Stimulated activated CD4-positive, alpha-beta T cell treated with anti-CD3 and anti-CD28 coated beads, Interleukin-12 subunit alpha, Interleukin-12 subunit beta, amount 100 ng/mL, for 4 hours (primary cell): Measurements from ENCODE around the gene RPUSD1.
"Not testable (repeated sequence)": the region's sequence is repeated elsewhere in the genome, so short reads cannot be mapped to it uniquely, and the experiment has no call there.

Experiments used
- DNase-seq: peaks from one replicate; pipeline ENCODE4 v3.0.0-alpha.2; 2020

RPUSD1 gene, protein sequence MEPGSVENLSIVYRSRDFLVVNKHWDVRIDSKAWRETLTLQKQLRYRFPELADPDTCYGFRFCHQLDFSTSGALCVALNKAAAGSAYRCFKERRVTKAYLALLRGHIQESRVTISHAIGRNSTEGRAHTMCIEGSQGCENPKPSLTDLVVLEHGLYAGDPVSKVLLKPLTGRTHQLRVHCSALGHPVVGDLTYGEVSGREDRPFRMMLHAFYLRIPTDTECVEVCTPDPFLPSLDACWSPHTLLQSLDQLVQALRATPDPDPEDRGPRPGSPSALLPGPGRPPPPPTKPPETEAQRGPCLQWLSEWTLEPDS

GRCh38 chr16:787978-788398 is at the start of gene RPUSD1:
Gene RPUSD1 (minus strand): TSS chr16:788381. CDS start chr16:787737, 644 bp downstream.
- no peak for DNase-seq

DNA sequence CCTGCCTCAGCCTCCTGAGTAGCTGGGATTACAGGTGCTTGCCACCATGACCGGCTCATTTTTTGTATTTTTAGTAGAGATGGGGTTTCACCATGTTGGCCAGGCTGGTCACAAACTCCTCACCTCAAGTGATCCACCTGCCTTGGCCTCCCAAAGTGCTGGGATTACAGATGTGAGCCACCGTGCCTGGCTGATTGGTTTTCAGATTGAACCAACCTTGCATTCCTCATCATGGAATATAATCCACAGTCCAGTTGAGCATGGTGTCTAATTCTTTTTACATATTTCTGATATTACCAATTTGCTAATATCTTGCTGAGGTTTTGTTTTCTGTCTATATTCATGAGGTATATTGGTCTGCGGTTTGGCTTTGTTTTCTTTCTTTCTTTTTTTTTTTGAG is 48.6 kb upstream of the RPUSD1 start:
- DNase-seq: not testable (repeated sequence)

DNA sequence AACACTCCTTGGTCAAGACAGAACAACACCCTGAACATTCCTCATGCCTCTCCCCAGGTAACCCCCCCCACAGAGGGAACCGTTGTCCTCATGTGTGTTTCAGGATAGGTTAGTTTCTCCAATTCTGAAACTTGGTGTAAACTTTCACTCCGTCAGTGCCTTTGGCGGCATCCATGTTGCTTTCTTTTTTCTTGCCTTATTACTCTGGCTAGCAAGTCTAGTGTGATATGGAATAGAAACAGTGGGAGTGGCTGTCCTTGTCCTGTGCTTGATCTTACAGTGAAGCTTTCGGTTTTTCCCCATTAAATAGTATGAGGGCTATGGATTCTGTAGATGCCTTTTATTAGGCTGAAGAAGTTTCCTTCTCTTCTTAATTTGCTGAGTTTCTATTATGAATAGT is 48.0 kb upstream of the RPUSD1 start:
- DNase-seq: no peak

GRCh38 chr16:835373-835772 is 47.2 kb upstream of the RPUSD1 start:
- no peak for DNase-seq

GRCh38 chr16:833411-833810 is 45.2 kb upstream of the RPUSD1 start:
- no peak for DNase-seq

DNA sequence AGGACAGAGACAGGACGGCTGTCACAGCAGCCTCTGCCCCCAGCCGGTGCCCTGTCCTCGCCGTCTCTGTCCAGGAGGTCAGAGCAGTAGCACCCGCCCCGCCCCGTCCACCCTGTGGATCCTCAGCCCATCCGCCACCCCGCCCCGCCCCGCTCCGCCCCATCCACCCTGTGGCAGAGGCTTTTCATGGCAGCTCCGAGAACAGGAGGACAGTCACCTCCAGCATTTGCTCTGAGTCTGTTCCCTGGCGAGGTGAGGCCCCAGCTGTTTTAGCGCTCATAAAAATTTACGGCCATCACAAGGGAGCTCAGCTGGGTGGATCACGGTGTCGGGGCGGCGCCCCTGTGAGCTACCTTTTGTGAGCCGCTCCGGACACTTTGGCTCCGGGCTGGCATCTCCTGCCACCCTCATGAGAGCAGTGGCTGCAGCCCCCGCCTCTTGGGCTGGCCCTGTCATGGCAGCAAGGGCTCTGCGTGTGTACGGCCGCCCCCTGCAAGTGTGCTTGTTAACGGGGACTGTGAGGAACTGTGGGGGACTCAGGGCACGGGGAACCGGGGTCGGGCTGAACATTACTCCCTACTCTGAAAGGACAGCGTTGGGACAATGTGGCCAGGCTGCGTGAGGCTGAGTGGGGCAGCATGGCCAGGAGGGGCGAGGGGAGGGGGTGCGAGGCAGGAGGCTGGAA is 44.6 kb upstream of the RPUSD1 start:
- no peak for DNase-seq

- DNase-seq: no peak
Measured at GRCh38 chr16:831571-832413, 43.6 kb upstream of the RPUSD1 start.

GRCh38 chr16:830871-831570 is 42.8 kb upstream of the RPUSD1 start:
- DNase-seq: no peak

DNA sequence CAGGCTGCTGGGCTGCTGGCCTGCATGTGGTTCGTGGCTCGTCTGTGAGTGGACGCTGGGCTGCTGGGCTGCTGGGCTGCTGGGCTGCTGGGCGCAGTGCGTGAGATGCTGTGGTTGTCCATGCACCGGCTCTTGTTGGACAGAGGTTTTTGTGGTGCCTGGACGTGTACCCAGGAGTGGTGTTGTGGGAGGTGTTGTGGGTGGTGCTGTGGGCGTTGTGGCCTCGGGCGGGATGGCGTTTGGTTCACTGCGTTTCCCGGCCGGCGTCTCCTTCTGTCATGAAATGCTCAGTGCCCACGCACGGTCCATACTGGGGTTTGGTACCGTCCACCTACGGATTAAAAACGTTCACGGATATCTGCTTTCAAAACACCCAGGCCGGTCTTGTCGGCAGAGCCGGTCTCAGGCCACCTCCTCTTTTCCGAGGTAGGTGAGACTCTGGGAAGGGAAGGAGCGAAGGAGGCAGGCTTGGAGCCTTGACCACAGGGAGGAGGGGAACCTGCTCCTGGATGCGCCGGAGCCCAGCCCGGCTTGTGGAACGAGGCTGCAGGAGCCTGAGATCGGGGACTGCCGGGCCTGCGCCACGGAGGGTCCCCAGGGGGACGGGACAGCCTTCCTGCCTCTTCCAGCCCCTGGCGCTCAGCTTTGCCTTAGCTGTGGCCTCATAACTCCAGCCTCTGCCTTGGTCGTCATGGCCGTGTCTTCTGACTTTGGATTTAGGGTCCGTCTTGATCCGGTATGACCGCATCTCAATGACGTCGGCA is 42.1 kb upstream of the RPUSD1 start:
- DNase-seq: no peak

DNA sequence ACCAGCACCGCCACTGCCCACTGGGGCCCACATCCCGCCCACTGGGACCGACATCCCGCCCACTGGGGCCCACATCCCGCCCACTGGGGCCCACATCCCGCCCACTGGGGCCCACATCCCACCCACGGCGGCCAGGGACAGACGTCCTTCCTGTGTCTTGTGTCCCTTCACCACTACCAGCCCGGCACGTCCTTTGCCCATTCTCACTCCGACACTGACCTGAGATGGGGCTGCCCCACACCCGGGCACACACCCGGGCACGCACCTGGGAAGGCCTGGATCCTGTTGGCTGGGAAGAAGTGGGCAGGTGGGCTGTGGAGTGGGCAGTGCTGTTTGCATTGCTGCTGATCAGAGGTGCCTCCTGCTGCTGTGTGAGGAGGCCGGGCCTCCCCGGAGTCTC is 40.7 kb upstream of the RPUSD1 start:
- no peak for DNase-seq

DNA sequence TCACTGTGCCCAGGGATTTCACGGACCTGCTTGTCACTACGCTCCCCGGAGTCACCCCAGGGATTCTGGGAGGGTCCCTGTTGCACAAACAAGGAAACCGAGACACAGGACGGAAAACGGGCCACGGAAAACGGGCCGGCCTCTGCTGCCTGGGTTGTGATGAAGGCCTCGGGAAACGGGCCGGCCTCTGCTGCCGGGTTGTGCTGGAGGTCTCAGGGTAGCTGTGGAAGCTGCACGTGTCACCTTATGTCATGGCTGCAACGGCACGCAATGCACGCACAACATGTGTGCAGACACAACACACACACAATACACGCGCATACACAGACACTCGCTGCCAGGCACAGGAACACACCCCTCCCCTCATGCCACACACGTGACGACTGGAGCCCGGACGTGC is 39.3 kb upstream of the RPUSD1 start:
- no peak for DNase-seq

- no peak for DNase-seq
Measured at GRCh38 chr16:825341-826061, 37.3 kb upstream of the RPUSD1 start.

- DNase-seq: no peak
Measured at GRCh38 chr16:824601-825000, 36.4 kb upstream of the RPUSD1 start.

- DNase-seq: no peak
Measured at GRCh38 chr16:824194-824593, 36.0 kb upstream of the RPUSD1 start.

DNA sequence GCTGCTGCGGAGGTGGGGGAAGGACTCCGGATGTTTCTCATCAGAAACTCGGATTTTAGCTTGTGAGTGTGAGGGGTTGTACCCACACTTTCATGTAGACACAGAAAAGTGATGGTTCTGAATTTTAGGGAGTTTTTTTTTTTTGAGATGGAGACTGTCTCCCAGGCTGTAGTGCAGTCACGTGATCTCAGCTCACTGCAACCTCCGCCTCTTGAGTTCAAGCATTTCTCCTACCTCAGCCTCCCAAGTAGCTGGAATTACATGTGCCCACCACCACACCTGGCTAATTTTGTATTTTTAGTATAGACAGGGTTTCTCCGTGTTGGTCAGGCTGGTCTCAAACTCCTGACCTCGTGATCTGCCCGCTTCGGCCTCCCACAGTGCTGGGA is 34.7 kb upstream of the RPUSD1 start:
- DNase-seq: no peak

- DNase-seq: no peak
Measured at GRCh38 chr16:822174-822908, 34.2 kb upstream of the RPUSD1 start.

DNA sequence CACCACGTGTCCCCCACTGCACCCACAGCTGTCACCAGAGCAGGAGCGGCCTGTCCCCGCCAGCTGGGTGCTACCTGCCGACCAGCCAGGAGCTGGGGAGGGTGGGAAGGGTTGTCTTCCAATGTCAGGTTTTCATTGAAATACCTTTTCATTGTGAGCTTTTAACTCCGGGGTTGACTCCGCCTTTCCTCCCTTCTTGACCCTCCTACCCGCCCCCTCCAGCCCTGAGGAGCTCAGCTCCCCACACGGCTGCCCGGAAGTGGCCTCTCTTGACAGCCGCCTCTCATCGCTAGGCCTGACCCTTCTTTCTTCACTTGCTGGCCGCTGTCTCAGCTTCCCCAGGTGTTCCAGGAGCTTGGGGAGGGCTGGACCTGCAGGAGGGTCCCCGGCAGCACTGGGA is 33.6 kb upstream of the RPUSD1 start:
- DNase-seq: no peak

- DNase-seq: no peak
Measured at GRCh38 chr16:820748-821147, 32.6 kb upstream of the RPUSD1 start.

DNA sequence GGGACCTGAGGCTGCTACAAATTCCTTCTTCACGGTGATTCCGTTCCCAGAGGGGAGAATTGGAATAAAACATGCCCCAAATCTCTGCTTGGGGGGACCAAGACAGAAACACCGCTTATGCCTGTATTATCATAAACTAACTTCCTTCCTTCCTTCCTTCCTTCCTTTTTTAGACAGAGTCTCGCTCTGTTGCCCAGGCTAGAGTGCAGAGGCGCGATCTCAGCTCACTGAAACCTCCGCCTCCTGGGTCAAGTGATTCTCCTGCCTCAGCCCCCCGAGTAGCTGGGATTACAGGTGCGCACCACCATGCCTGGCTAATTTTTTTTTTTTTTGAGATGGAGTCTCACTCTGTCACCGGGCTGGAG is 31.8 kb upstream of the RPUSD1 start:
- DNase-seq: not testable (repeated sequence)

DNA sequence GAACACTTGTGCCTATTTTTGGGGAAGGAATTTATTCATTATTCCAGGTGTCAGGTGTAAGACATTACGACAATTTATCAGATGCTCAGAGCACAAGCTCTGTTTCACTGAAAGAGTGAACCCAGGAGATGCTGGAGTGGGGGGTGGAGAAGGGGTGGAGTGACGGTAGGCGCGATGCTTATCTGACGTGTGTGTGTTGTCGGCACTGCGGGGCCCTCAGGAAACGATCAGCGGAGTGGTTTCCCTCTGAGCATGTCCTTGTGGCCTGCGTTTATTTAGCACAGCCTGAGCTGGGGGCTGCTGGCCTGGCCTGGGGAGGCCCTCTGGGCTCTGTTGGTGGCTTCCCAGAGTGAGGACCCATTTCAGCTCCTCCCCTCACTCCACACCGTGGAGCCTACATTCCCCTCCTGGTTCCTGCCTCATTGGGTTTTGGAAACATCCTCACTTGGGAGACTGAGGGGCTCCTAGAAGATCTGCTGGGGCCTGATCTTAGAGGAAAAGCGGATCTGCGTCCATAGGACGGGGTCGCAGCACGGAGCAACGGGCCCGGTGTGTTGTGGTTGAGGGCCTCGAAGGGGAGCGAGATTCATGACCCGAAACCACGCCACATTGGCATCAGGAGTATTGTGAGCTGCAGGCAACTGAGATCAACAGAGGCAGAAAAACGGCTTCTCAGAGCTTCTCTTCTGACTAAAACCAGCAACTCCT is 31.3 kb upstream of the RPUSD1 start:
- DNase-seq: no peak
